NT2/D1 (cell line): ENCODE measurements around the gene SMCO4.

Source experiments
- SUZ12 ChIP-seq: IDR thresholded peaks from 2 replicates; pipeline ENCODE4 v1.6.1; 2011; ENCODE audit not compliant: insufficient read length, insufficient read depth; ENCODE audit errors: extremely low read depth
- YY1 ChIP-seq: IDR thresholded peaks from 2 replicates; pipeline ENCODE4 v1.6.1; 2011; ENCODE audit not compliant: insufficient read length, insufficient read depth
- ZNF274 ChIP-seq: IDR thresholded peaks from 2 replicates; pipeline ENCODE4 v1.6.1; 2011; ENCODE audit warnings: mild to moderate bottlenecking, low read depth, low read length

DNA sequence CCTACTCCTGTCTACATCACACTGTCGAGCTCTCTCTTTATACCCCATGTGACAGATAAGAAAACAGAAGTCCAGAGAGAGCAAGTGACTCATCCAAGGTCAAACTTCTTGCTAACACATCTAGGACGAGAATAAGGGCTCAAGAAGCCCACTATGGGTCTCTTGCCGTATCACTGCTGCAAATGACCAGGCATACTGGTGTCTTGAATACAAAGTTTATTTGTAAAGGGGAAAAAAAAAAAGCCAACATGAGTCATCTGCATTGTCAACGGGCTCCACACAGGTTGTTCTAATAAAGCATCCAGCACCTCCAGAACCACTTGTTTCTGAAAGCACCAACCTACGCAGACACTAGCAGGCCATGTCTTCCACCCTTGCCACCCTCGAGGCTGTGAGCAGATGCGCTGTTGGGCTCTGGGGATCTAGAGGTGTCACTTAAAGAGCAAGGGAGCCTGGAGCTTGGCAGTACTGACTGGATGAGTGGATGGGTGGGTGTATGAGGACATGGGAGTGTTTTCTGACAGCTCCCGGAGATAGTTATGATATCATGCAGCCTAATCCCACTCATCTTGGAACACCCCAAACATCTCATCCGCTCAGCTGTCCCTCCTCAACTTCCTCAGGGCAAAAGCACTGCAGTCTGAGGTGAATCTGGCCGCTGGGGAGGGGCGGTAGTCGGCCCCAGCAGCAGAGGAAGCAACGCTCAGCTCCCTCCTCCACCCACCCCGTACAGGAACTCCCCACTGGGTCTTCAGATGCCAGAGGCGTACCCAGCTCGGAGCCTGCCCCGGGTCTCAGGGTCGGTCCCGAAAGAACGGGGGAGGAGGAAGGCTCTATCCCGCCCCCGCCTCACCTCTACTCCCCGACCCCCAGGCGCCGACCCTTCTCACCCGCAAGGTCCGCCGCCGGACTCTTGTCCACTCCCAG lies 1.0 kb downstream of the SMCO4 start:
- no peak for TF ChIP-seq SUZ12
- no peak for TF ChIP-seq ZNF274
- no peak for TF ChIP-seq YY1
